CD4-positive, alpha-beta T cell treated with Interferon alpha-2 for 1 hour (primary cell): ENCODE results near the gene PPM1M.
"Not testable (repeated sequence)": the region's sequence is repeated elsewhere in the genome, so short reads cannot be mapped to it uniquely, and the experiment has no call there.

Experiments used
- DNase-seq, 2 donors: peaks; one replicate each; pipeline ENCODE4 v3.0.0-alpha.2; 2020 to 2022

The PPM1M gene

GRCh38 chr3:52248165-52248541 lies 2.6 kb downstream of the PPM1M start:
- no peak for DNase-seq

- DNase-seq = no peak
Observed at GRCh38 chr3:52248816-52249547, 3.4 kb downstream of the PPM1M start.

- DNase-seq = no peak
Observed at GRCh38 chr3:52249683-52250082, 4.1 kb downstream of the PPM1M start.

GRCh38 chr3:52250122-52250521 lies 4.6 kb downstream of the PPM1M start:
- no peak for DNase-seq

- peak; percentile 87 to 88 for DNase-seq
Observed at GRCh38 chr3:52253314-52254304, 8.1 kb downstream of the PPM1M start.

- DNase-seq = no peak
Observed at GRCh38 chr3:52254608-52255007, 9.0 kb downstream of the PPM1M start.

GRCh38 chr3:52256159-52256558 lies 10.6 kb downstream of the PPM1M start:
- DNase-seq = no peak

GRCh38 chr3:52256622-52257021 lies 11.1 kb downstream of the PPM1M start:
- no peak for DNase-seq

GRCh38 chr3:52257911-52258310 lies 12.4 kb downstream of the PPM1M start:
- DNase-seq = no peak

- no peak for DNase-seq
Observed at GRCh38 chr3:52259035-52259434, 13.5 kb downstream of the PPM1M start.

- DNase-seq = no peak
Observed at GRCh38 chr3:52259448-52259847, 13.9 kb downstream of the PPM1M start.

- no peak for DNase-seq
Observed at GRCh38 chr3:52262447-52262846, 16.9 kb downstream of the PPM1M start.

- no peak for DNase-seq
Observed at GRCh38 chr3:52265387-52265786, 19.8 kb downstream of the PPM1M start.

- DNase-seq = peak; percentile 71 to 75
Observed at GRCh38 chr3:52268036-52268435, 22.5 kb downstream of the PPM1M start.

GRCh38 chr3:52269776-52270175 lies 24.2 kb downstream of the PPM1M start:
- DNase-seq = no peak

GRCh38 chr3:52270252-52270754 lies 24.7 kb downstream of the PPM1M start:
- no peak for DNase-seq

- not testable (repeated sequence) for DNase-seq
Observed at GRCh38 chr3:52272172-52272571, 26.6 kb downstream of the PPM1M start.

- no peak for DNase-seq
Observed at GRCh38 chr3:52272831-52273230, 27.3 kb downstream of the PPM1M start.

- DNase-seq = not testable (repeated sequence)
Observed at GRCh38 chr3:52274781-52275180, 29.2 kb downstream of the PPM1M start.

GRCh38 chr3:52277071-52277964 lies 31.8 kb downstream of the PPM1M start:
- DNase-seq = peak; percentile 70 to 75

- DNase-seq = no peak
Observed at GRCh38 chr3:52277972-52278509, 32.5 kb downstream of the PPM1M start.

- peak; percentile 95 to 97 for DNase-seq
Observed at GRCh38 chr3:52278510-52279069, 33.0 kb downstream of the PPM1M start, which contains the start of gene WDR82. WDR82 (minus strand) TSS chr3:52278649; CDS start chr3:52278361, 288 bp downstream.
